Thyroid gland (tissue), 4 donors: ENCODE data around the gene GRM7.

Experiments used
- CTCF ChIP-seq, 6 experiments: fragments of 200-600 bp in 3 of 6; fragments of 450-650 bp in 3 of 6; sonication (generic) in 3 of 6; IDR thresholded peaks; one replicate each; pipeline ENCODE4 v1.5.1; 2016 to 2019; ENCODE audit warnings: antibody characterized with exemption in 6 of 6, mild to moderate bottlenecking in 2 of 6, inconsistent platforms in 1 of 6, moderate library complexity in 1 of 6
- POLR2A ChIP-seq, 2 donors: fragments of 450-650 bp; IDR thresholded peaks; one replicate each; pipeline ENCODE4 v1.6.1; 2017; ENCODE audit warnings: antibody characterized with exemption in 2 of 2, mild to moderate bottlenecking in 2 of 2, moderate library complexity in 1 of 2

GRCh38 chr3:6862880-6863195 lies 1.9 kb downstream of the GRM7 start:
- TF ChIP-seq CTCF (IDR thresholded peaks at IDR 0.05) (no peak), POLR2A (IDR thresholded peaks at IDR 0.05) (no peak)
